BJ (cell line): Measurements from ENCODE around the gene SNRPA1. TPM values are rescaled to one million over a fixed set of nuclear protein-coding genes. Genes with fewer than 3 reads are reported as not detected.

Experiments
- CTCF ChIA-PET: fragments of 350-600 bp; formaldehyde crosslinking; extraction: SDS; loops from one replicate; lab custom pipeline; 2021; ENCODE audit warnings: antibody characterized with exemption, inconsistent platforms; lab: Yijun Ruan, JAX
- POLR2A ChIA-PET: fragments of 300-600 bp; sonication (Branson Sonifier 250); formaldehyde crosslinking; extraction: SDS; loops from one replicate; lab custom pipeline; 2021; ENCODE audit warnings: antibody characterized with exemption; lab: Charles Lee
- DNase-seq: peaks from one replicate; pipeline ENCODE4 v3.0.0-alpha.2; 2011; ENCODE audit warnings: low read depth
- H3K27me3 ChIP-seq: 2 replicates; pipeline ENCODE4 v1.6.0; 2011; ENCODE audit warnings: low read length; ENCODE audit not compliant: control insufficient read depth, insufficient read depth
- H3K36me3 ChIP-seq: 2 replicates; pipeline ENCODE4 v1.5.1; 2011; ENCODE audit warnings: low read length; ENCODE audit not compliant: control insufficient read depth, insufficient read depth
- H3K4me3 ChIP-seq: 2 replicates; pipeline ENCODE4 v1.5.1; 2011; ENCODE audit warnings: low read depth, mild to moderate bottlenecking, control low read depth, low read length
- CTCF ChIP-seq: IDR thresholded peaks from 2 replicates; pipeline ENCODE4 v1.5.1; 2011; ENCODE audit warnings: low read depth, mild to moderate bottlenecking, control low read depth, inconsistent platforms, low read length, moderate library complexity; ENCODE audit not compliant: insufficient read depth
- polyA plus RNA-seq: library from polyadenylated mRNA; depleted of rRNA; stranded (reverse); fragments of >200 nt; gene quantifications from 2 replicates; pipeline ENCODE4 v1.2.3, GENCODE V29; 2011; rRNA removed

Gene SNRPA1
- polyA plus RNA-seq, 1 experiment: 27.0 TPM

GRCh38 chr15:101232677-101233076, 62.4 kb downstream of the SNRPA1 start:
- Histone ChIP-seq H3K27me3 (no peaks in the 10 kb centered on the region), H3K36me3 (peaks cover 2% of the 10 kb centered on the region), H3K4me3 (no peak overlapping the region)
- ChIA-PET CTCF (no interaction called here), POLR2A (no interaction called here)
- DNase-seq: no peak
- TF ChIP-seq CTCF: no peak

Other genes with a start within 250 kb of the SNRPA1 start
- 17.7 and 24.3 TPM in 2 replicates for gene CHSY1, start 43.2 kb downstream of the SNRPA1 start, polyA plus RNA-seq
- gene SELENOS, start 17.8 kb downstream of the SNRPA1 start, polyA plus RNA-seq: 71.2 and 86.0 TPM in 2 replicates
- 0.29 and 0.42 TPM in 2 replicates for gene PCSK6, start 194.5 kb upstream of the SNRPA1 start, polyA plus RNA-seq